Ectodermal cell (in vitro differentiated cells): ENCODE results near the gene MPRIP.
"Not testable (repeated sequence)": the region's sequence is repeated elsewhere in the genome, so short reads cannot be mapped to it uniquely, and the experiment has no call there.

ENCODE experiments used
- H3K27ac ChIP-seq: 2 replicates; pipeline ENCODE4 v1.7.0; 2013; ENCODE audit warnings: mild to moderate bottlenecking, low read depth, low read length; ENCODE audit not compliant: insufficient read depth, poor library complexity, severe bottlenecking
- H3K27me3 ChIP-seq: 2 replicates; pipeline ENCODE4 v1.7.0; 2013; ENCODE audit warnings: mild to moderate bottlenecking, low read length; ENCODE audit not compliant: insufficient read depth, control insufficient read depth, poor library complexity, severe bottlenecking
- H3K36me3 ChIP-seq: one replicate; pipeline ENCODE4 v1.7.0; 2013; ENCODE audit warnings: low read length; ENCODE audit not compliant: control insufficient read depth, insufficient read depth
- H3K4me1 ChIP-seq: one replicate; pipeline ENCODE4 v1.7.0; 2013; ENCODE audit warnings: low read length; ENCODE audit not compliant: control insufficient read depth, insufficient read depth
- H3K4me3 ChIP-seq: 2 replicates; pipeline ENCODE4 v1.7.0; 2013; ENCODE audit warnings: low read depth, low read length, control low read depth; ENCODE audit not compliant: insufficient read depth
- H3K9me3 ChIP-seq: 2 replicates; pipeline ENCODE4 v1.7.0; 2013; ENCODE audit warnings: mild to moderate bottlenecking, low read length, moderate library complexity; ENCODE audit not compliant: control insufficient read depth
- WGBS, 2 experiments: methylation state at CpG; one replicate each; pipeline ENCODE4 v1.1.7; 2013; ENCODE audit warnings: missing lambda C conversion rate in 2 of 2; 5-methylcytosine and 5-hydroxymethylcytosine counted together

MPRIP gene

GRCh38 chr17:17004251-17004996 lies 37.8 kb upstream of the MPRIP start:
- 79 to 80% methylated on average over 19 of the region's 19 CpGs for WGBS, 2 experiments
- H3K9me3 ChIP-seq = no peaks in the 10 kb centered on the region

GRCh38 chr17:17004997-17005614 lies 37.2 kb upstream of the MPRIP start:
- H3K27me3 ChIP-seq, H3K4me1 ChIP-seq, H3K9me3 ChIP-seq, H3K4me3 ChIP-seq, H3K36me3 ChIP-seq, H3K27ac ChIP-seq: not testable (repeated sequence)
- WGBS, 2 experiments = 90% methylated on average over 12 of the region's 14 CpGs

More at GRCh38 chr17:17004251-17004996, 37.8 kb upstream of the MPRIP start:
- Histone ChIP-seq H3K4me3 (no peak overlapping the region), H3K27ac (no peak overlapping the region), H3K36me3 (no peaks in the 10 kb centered on the region), H3K27me3 (no peaks in the 10 kb centered on the region), H3K4me1 (no peaks in the 10 kb centered on the region)

- WGBS, 2 experiments = 94 to 97% methylated on average over 2 to 3 of the region's 6 CpGs
- H3K36me3 ChIP-seq, H3K4me3 ChIP-seq, H3K27me3 ChIP-seq, H3K27ac ChIP-seq, H3K9me3 ChIP-seq, H3K4me1 ChIP-seq: not testable (repeated sequence)
Measured at GRCh38 chr17:17007891-17008290, 34.4 kb upstream of the MPRIP start.

- WGBS, 2 experiments = 88 to 90% methylated on average over 10 of the region's 10 CpGs
- not testable (repeated sequence) for H3K4me1 ChIP-seq, H3K9me3 ChIP-seq, H3K36me3 ChIP-seq, H3K27ac ChIP-seq, H3K27me3 ChIP-seq, H3K4me3 ChIP-seq
Measured at GRCh38 chr17:17008621-17009397, 33.4 kb upstream of the MPRIP start.

GRCh38 chr17:17009972-17010371 lies 32.3 kb upstream of the MPRIP start:
- WGBS, 2 experiments = 57 to 86% methylated on average over 1 of the region's 4 CpGs
- not testable (repeated sequence) for H3K4me1 ChIP-seq, H3K27me3 ChIP-seq, H3K27ac ChIP-seq, H3K36me3 ChIP-seq, H3K9me3 ChIP-seq, H3K4me3 ChIP-seq

- not testable (repeated sequence) for H3K36me3 ChIP-seq, H3K4me1 ChIP-seq, H3K4me3 ChIP-seq, H3K27ac ChIP-seq, H3K9me3 ChIP-seq, H3K27me3 ChIP-seq
- WGBS, 2 experiments = 94 to 98% methylated on average over 4 of the region's 12 CpGs
Measured at GRCh38 chr17:17010545-17011034, 31.7 kb upstream of the MPRIP start.

GRCh38 chr17:17011043-17011907 lies 31.0 kb upstream of the MPRIP start:
- H3K27ac ChIP-seq, H3K36me3 ChIP-seq, H3K4me1 ChIP-seq, H3K27me3 ChIP-seq, H3K9me3 ChIP-seq, H3K4me3 ChIP-seq: not testable (repeated sequence)
- 98 to 100% methylated on average over 4 to 5 of the region's 12 CpGs for WGBS, 2 experiments

- not testable (repeated sequence) for H3K9me3 ChIP-seq, H3K36me3 ChIP-seq, H3K4me1 ChIP-seq, H3K27me3 ChIP-seq, H3K4me3 ChIP-seq, H3K27ac ChIP-seq
- WGBS, 2 experiments = 89% methylated on average over 14 of the region's 14 CpGs
Measured at GRCh38 chr17:17013828-17014747, 28.2 kb upstream of the MPRIP start.

- H3K36me3 ChIP-seq, H3K27ac ChIP-seq, H3K4me3 ChIP-seq, H3K9me3 ChIP-seq, H3K4me1 ChIP-seq, H3K27me3 ChIP-seq: not testable (repeated sequence)
- 89% methylated on average over 9 of the region's 9 CpGs for WGBS, 2 experiments
Measured at GRCh38 chr17:17014748-17015124, 27.5 kb upstream of the MPRIP start.
